HG03175 (cell line): ENCODE data around the gene NCKAP5L.
"Not testable (repeated sequence)": the region's sequence is repeated elsewhere in the genome, so short reads cannot be mapped to it uniquely, and the experiment has no call there.

Experiments used
- ATAC-seq: cut with Tn5 transposase; IDR thresholded peaks from one replicate; pipeline ENCODE4 v1.9.1; 2021; ENCODE audit warnings: mild to moderate bottlenecking, moderate library complexity; ENCODE audit not compliant: unreplicated experiment

NCKAP5L gene

GRCh38 chr12:49783917-49784676, 44.1 kb downstream of the NCKAP5L start:
- no peak for ATAC-seq

- not testable (repeated sequence) for ATAC-seq
These were observed 47.3 kb downstream of the NCKAP5L start for GRCh38 chr12:49780914-49781313.

- no peak for ATAC-seq
These were observed 48.6 kb downstream of the NCKAP5L start for GRCh38 chr12:49779581-49779980.

- no peak for ATAC-seq
These were observed 50.1 kb downstream of the NCKAP5L start for GRCh38 chr12:49777800-49778748.

- no peak for ATAC-seq
These were observed 50.9 kb downstream of the NCKAP5L start for GRCh38 chr12:49777341-49777740.

GRCh38 chr12:49776858-49777257, 51.4 kb downstream of the NCKAP5L start:
- ATAC-seq = no peak

GRCh38 chr12:49776413-49776812, 51.8 kb downstream of the NCKAP5L start:
- ATAC-seq = no peak

- not testable (repeated sequence) for ATAC-seq
These were observed 55.1 kb downstream of the NCKAP5L start for GRCh38 chr12:49773102-49773501.

GRCh38 chr12:49767333-49767732, 60.9 kb downstream of the NCKAP5L start:
- ATAC-seq = no peak

GRCh38 chr12:49766115-49766455, 62.1 kb downstream of the NCKAP5L start:
- no peak for ATAC-seq

GRCh38 chr12:49764126-49764525, 64.1 kb downstream of the NCKAP5L start:
- no peak for ATAC-seq

- ATAC-seq = no peak
These were observed 65.1 kb downstream of the NCKAP5L start for GRCh38 chr12:49763006-49763591.

- ATAC-seq = no peak
These were observed 65.8 kb downstream of the NCKAP5L start for GRCh38 chr12:49762468-49762847.

- no peak for ATAC-seq
These were observed 66.3 kb downstream of the NCKAP5L start for GRCh38 chr12:49761677-49762467.

GRCh38 chr12:49750996-49751393, 77.2 kb downstream of the NCKAP5L start:
- no peak for ATAC-seq

- ATAC-seq = no peak
These were observed 77.9 kb downstream of the NCKAP5L start for GRCh38 chr12:49750027-49750995.

- no peak for ATAC-seq
These were observed 79.4 kb downstream of the NCKAP5L start for GRCh38 chr12:49748800-49749199.

- ATAC-seq = no peak
These were observed 79.9 kb downstream of the NCKAP5L start for GRCh38 chr12:49748306-49748705.

- ATAC-seq = no peak
These were observed 83.8 kb downstream of the NCKAP5L start for GRCh38 chr12:49744363-49744885.
